GM23338 (cell line): ENCODE data around the gene ACSF3. TPM values are rescaled to one million over a fixed set of nuclear protein-coding genes. Genes with fewer than 3 reads are reported as not detected.

ENCODE experiments used
- ATAC-seq: fragments of 200-7000 bp; cut with Tn5 transposase; 3 replicates; pipeline ENCODE4 v1.9.1; 2020
- DNase-seq: peaks from one replicate; pipeline ENCODE4 v3.0.0-alpha.2; 2015; ENCODE audit warnings: low spot score
- H2AFZ ChIP-seq: fragments of 200-600 bp; sonication (generic); 2 replicates; pipeline ENCODE4 v1.8.0; 2016; ENCODE audit warnings: antibody characterized with exemption, mild to moderate bottlenecking, moderate library complexity
- H3F3A ChIP-seq: fragments of 200-600 bp; sonication (generic); replicated peaks from 2 replicates; pipeline ENCODE4 v1.8.0; 2017; ENCODE audit warnings: antibody characterized with exemption, mixed run types, low read depth
- H3K27ac ChIP-seq: fragments of 200-600 bp; sonication (generic); 2 replicates; pipeline ENCODE4 v1.6.1; 2016; ENCODE audit warnings: low read depth
- H3K27me3 ChIP-seq: fragments of 200-600 bp; sonication (generic); 2 replicates; pipeline ENCODE4 v1.8.0; 2016; ENCODE audit warnings: mild to moderate bottlenecking, mixed run types, moderate library complexity; ENCODE audit not compliant: insufficient read depth
- H3K36me3 ChIP-seq: fragments of 200-600 bp; sonication (generic); 2 replicates; pipeline ENCODE4 v1.8.0; 2016; ENCODE audit warnings: mild to moderate bottlenecking; ENCODE audit not compliant: insufficient read depth
- H3K4me1 ChIP-seq: fragments of 200-600 bp; sonication (generic); 2 replicates; pipeline ENCODE4 v1.8.0; 2016; ENCODE audit warnings: mild to moderate bottlenecking, moderate library complexity; ENCODE audit not compliant: insufficient read depth
- H3K4me2 ChIP-seq: fragments of 200-600 bp; sonication (generic); 2 replicates; pipeline ENCODE4 v1.7.1; 2017; ENCODE audit warnings: mixed run types
- H3K4me3 ChIP-seq: fragments of 200-600 bp; sonication (generic); 2 replicates; pipeline ENCODE4 v1.6.1; 2016; ENCODE audit warnings: mixed run types
- H3K79me2 ChIP-seq: fragments of 200-600 bp; sonication (generic); replicated peaks from 2 replicates; pipeline ENCODE4 v1.8.0; 2017; ENCODE audit warnings: mild to moderate bottlenecking; ENCODE audit not compliant: insufficient read depth
- H3K9me2 ChIP-seq: fragments of 200-600 bp; sonication (generic); 2 replicates; pipeline ENCODE4 v1.8.0; 2017; ENCODE audit not compliant: insufficient read depth
- H4K20me1 ChIP-seq: fragments of 200-600 bp; sonication (generic); replicated peaks from 2 replicates; pipeline ENCODE4 v1.8.0; 2017; ENCODE audit warnings: mild to moderate bottlenecking; ENCODE audit not compliant: insufficient read depth
- H3K27ac Mint-ChIP-seq: 2 replicates; pipeline ENCODE4 v1.8.0; 2020; ENCODE audit warnings: inconsistent platforms, mild to moderate bottlenecking, moderate library complexity, mixed read lengths
- H3K27me3 Mint-ChIP-seq: 3 replicates; pipeline ENCODE4 v1.8.0; 2022; ENCODE audit warnings: low read depth, mild to moderate bottlenecking, moderate library complexity, mixed read lengths, inconsistent platforms; ENCODE audit not compliant: insufficient read depth, poor library complexity
- H3K36me3 Mint-ChIP-seq: 3 replicates; pipeline ENCODE4 v1.8.0; 2021; ENCODE audit warnings: low read depth, mild to moderate bottlenecking, inconsistent platforms, moderate library complexity, mixed read lengths
- H3K4me1 Mint-ChIP-seq: 3 replicates; pipeline ENCODE4 v1.8.0; 2020; ENCODE audit warnings: mild to moderate bottlenecking, inconsistent platforms, mixed read lengths
- H3K4me3 Mint-ChIP-seq: 3 replicates; pipeline ENCODE4 v1.8.0; 2021; ENCODE audit warnings: moderate library complexity, mild to moderate bottlenecking, inconsistent platforms, mixed read lengths
- H3K9me3 Mint-ChIP-seq: 3 replicates; pipeline ENCODE4 v1.8.0; 2020; ENCODE audit warnings: moderate library complexity, mild to moderate bottlenecking, inconsistent platforms, mixed read lengths
- CREB1 ChIP-seq: fragments of 250-450 bp; sonication (Bioruptor Pico); IDR thresholded peaks from 2 replicates; pipeline ENCODE4 v1.5.0; 2020; ENCODE audit warnings: low read depth, mild to moderate bottlenecking, moderate library complexity
- EZH2 ChIP-seq: fragments of 200-600 bp; sonication (generic); IDR thresholded peaks from one replicate; pipeline ENCODE4 v1.8.0; 2017; ENCODE audit warnings: antibody characterized with exemption, mild to moderate bottlenecking, low read depth; ENCODE audit not compliant: unreplicated experiment
- EZH2phosphoT487 ChIP-seq: fragments of 200-600 bp; sonication (generic); IDR thresholded peaks from one replicate; pipeline ENCODE4 v1.8.1; 2018; ENCODE audit warnings: antibody characterized with exemption; ENCODE audit not compliant: unreplicated experiment
- JUNB ChIP-seq: IDR thresholded peaks from one replicate; pipeline ENCODE4 v1.6.1; 2016; ENCODE audit warnings: antibody characterized with exemption; ENCODE audit not compliant: unreplicated experiment
- NANOG ChIP-seq: IDR thresholded peaks from 2 replicates; pipeline ENCODE4 v1.6.1; 2016; ENCODE audit warnings: antibody characterized with exemption, borderline replicate concordance
- POLR2AphosphoS5 ChIP-seq: IDR thresholded peaks from 2 replicates; pipeline ENCODE4 v1.6.1; 2016; ENCODE audit warnings: antibody characterized with exemption, low read depth
- STAT1 ChIP-seq: IDR thresholded peaks from one replicate; pipeline ENCODE4 v1.6.1; 2016; ENCODE audit warnings: antibody characterized with exemption; ENCODE audit not compliant: unreplicated experiment
- ZNF114 ChIP-seq: fragments of 250-450 bp; sonication (Bioruptor Pico); IDR thresholded peaks from 2 replicates; pipeline ENCODE4 v1.5.0; 2020; ENCODE audit warnings: mild to moderate bottlenecking, moderate library complexity
- ZNF331 ChIP-seq: fragments of 250-450 bp; sonication (Bioruptor Pico); IDR thresholded peaks from 2 replicates; pipeline ENCODE4 v1.5.0; 2020; ENCODE audit warnings: low read depth, mild to moderate bottlenecking, moderate library complexity
- polyA plus RNA-seq: library from polyadenylated mRNA; unstranded; fragments of >200 nt; fragmentation: Nextera tagmentation; extraction: Ambion mirVana; gene quantifications from 2 replicates; pipeline ENCODE4 v1.2.1, GENCODE V29; 2016
- total RNA-seq: library from RNA; depleted of rRNA; stranded (reverse); fragments of >200 nt; shearing (Covaris generic); gene quantifications from 2 replicates; pipeline ENCODE4 v1.2.3, GENCODE V29; 2014
- TF ChIP-seq, protein P1 (sequence below): IDR thresholded peaks from one replicate; pipeline ENCODE4 v1.6.1; 2018; ENCODE audit warnings: antibody characterized with exemption; ENCODE audit not compliant: unreplicated experiment
- TF ChIP-seq, protein P2 (sequence below), 2 experiments: fragments of 200-600 bp in 1 of 2; sonication (generic) in 1 of 2; conservative IDR thresholded peaks; 2 replicates each; pipeline versions ENCODE4 v1.5.1 to v1.6.1; 2016 to 2017; ENCODE audit warnings: antibody characterized with exemption in 2 of 2, low read depth in 2 of 2, mild to moderate bottlenecking in 2 of 2, moderate library complexity in 1 of 2
- TF ChIP-seq, protein P3 (sequence below): IDR thresholded peaks from 2 replicates; pipeline ENCODE4 v1.6.1; 2016; ENCODE audit warnings: antibody characterized with exemption
- TF ChIP-seq, protein P4 (sequence below): fragments of 250-450 bp; sonication (Bioruptor Pico); IDR thresholded peaks from 2 replicates; pipeline ENCODE4 v1.5.0; 2020; ENCODE audit warnings: mild to moderate bottlenecking, moderate library complexity

ACSF3 gene
- total and polyA plus RNA-seq, 2 experiments from 2014 or later: 12.8 to 23.1 TPM

DNA sequence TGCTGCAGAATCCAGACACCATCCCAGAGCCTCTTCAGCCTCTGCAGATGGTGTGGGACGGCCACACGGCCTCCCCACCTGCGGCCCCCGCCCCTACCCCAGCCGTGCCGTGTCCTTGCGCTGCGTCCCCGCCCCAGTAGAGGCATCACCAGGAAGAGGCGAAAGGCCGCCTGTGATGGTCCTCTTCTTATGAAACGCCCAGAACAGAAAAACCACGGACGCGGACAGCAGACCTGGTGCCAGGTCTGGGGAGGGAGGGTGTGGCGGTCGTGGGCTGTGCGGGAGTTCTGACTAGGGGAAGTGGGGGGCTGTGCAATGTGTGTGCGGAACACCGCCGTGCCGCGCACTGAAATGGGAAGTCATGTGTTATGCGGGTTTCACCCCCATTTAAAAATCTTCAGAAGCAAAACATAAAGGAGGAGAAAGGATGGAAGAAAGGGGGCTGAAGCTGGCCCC lies 25.5 kb downstream of the ACSF3 start:
- no peak for TF ChIP-seq NANOG
- no peak for TF ChIP-seq ZNF114 (CRISPR knock-in tag)
- no peak for TF ChIP-seq EZH2phosphoT487
- TF ChIP-seq, protein P1, sequence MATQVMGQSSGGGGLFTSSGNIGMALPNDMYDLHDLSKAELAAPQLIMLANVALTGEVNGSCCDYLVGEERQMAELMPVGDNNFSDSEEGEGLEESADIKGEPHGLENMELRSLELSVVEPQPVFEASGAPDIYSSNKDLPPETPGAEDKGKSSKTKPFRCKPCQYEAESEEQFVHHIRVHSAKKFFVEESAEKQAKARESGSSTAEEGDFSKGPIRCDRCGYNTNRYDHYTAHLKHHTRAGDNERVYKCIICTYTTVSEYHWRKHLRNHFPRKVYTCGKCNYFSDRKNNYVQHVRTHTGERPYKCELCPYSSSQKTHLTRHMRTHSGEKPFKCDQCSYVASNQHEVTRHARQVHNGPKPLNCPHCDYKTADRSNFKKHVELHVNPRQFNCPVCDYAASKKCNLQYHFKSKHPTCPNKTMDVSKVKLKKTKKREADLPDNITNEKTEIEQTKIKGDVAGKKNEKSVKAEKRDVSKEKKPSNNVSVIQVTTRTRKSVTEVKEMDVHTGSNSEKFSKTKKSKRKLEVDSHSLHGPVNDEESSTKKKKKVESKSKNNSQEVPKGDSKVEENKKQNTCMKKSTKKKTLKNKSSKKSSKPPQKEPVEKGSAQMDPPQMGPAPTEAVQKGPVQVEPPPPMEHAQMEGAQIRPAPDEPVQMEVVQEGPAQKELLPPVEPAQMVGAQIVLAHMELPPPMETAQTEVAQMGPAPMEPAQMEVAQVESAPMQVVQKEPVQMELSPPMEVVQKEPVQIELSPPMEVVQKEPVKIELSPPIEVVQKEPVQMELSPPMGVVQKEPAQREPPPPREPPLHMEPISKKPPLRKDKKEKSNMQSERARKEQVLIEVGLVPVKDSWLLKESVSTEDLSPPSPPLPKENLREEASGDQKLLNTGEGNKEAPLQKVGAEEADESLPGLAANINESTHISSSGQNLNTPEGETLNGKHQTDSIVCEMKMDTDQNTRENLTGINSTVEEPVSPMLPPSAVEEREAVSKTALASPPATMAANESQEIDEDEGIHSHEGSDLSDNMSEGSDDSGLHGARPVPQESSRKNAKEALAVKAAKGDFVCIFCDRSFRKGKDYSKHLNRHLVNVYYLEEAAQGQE: no peak
- no peak for TF ChIP-seq STAT1
- no peak for TF ChIP-seq ZNF331
- TF ChIP-seq JUNB: no peak
- no peak for TF ChIP-seq EZH2
- TF ChIP-seq, protein P2, sequence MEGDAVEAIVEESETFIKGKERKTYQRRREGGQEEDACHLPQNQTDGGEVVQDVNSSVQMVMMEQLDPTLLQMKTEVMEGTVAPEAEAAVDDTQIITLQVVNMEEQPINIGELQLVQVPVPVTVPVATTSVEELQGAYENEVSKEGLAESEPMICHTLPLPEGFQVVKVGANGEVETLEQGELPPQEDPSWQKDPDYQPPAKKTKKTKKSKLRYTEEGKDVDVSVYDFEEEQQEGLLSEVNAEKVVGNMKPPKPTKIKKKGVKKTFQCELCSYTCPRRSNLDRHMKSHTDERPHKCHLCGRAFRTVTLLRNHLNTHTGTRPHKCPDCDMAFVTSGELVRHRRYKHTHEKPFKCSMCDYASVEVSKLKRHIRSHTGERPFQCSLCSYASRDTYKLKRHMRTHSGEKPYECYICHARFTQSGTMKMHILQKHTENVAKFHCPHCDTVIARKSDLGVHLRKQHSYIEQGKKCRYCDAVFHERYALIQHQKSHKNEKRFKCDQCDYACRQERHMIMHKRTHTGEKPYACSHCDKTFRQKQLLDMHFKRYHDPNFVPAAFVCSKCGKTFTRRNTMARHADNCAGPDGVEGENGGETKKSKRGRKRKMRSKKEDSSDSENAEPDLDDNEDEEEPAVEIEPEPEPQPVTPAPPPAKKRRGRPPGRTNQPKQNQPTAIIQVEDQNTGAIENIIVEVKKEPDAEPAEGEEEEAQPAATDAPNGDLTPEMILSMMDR (conservative IDR thresholded peaks at IDR 0.05; ENCODE audit: low read depth in 2 of 2): no peak
- TF ChIP-seq POLR2AphosphoS5: no peak
- TF ChIP-seq, protein P3, sequence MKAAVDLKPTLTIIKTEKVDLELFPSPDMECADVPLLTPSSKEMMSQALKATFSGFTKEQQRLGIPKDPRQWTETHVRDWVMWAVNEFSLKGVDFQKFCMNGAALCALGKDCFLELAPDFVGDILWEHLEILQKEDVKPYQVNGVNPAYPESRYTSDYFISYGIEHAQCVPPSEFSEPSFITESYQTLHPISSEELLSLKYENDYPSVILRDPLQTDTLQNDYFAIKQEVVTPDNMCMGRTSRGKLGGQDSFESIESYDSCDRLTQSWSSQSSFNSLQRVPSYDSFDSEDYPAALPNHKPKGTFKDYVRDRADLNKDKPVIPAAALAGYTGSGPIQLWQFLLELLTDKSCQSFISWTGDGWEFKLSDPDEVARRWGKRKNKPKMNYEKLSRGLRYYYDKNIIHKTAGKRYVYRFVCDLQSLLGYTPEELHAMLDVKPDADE: no peak
- TF ChIP-seq, protein P4, sequence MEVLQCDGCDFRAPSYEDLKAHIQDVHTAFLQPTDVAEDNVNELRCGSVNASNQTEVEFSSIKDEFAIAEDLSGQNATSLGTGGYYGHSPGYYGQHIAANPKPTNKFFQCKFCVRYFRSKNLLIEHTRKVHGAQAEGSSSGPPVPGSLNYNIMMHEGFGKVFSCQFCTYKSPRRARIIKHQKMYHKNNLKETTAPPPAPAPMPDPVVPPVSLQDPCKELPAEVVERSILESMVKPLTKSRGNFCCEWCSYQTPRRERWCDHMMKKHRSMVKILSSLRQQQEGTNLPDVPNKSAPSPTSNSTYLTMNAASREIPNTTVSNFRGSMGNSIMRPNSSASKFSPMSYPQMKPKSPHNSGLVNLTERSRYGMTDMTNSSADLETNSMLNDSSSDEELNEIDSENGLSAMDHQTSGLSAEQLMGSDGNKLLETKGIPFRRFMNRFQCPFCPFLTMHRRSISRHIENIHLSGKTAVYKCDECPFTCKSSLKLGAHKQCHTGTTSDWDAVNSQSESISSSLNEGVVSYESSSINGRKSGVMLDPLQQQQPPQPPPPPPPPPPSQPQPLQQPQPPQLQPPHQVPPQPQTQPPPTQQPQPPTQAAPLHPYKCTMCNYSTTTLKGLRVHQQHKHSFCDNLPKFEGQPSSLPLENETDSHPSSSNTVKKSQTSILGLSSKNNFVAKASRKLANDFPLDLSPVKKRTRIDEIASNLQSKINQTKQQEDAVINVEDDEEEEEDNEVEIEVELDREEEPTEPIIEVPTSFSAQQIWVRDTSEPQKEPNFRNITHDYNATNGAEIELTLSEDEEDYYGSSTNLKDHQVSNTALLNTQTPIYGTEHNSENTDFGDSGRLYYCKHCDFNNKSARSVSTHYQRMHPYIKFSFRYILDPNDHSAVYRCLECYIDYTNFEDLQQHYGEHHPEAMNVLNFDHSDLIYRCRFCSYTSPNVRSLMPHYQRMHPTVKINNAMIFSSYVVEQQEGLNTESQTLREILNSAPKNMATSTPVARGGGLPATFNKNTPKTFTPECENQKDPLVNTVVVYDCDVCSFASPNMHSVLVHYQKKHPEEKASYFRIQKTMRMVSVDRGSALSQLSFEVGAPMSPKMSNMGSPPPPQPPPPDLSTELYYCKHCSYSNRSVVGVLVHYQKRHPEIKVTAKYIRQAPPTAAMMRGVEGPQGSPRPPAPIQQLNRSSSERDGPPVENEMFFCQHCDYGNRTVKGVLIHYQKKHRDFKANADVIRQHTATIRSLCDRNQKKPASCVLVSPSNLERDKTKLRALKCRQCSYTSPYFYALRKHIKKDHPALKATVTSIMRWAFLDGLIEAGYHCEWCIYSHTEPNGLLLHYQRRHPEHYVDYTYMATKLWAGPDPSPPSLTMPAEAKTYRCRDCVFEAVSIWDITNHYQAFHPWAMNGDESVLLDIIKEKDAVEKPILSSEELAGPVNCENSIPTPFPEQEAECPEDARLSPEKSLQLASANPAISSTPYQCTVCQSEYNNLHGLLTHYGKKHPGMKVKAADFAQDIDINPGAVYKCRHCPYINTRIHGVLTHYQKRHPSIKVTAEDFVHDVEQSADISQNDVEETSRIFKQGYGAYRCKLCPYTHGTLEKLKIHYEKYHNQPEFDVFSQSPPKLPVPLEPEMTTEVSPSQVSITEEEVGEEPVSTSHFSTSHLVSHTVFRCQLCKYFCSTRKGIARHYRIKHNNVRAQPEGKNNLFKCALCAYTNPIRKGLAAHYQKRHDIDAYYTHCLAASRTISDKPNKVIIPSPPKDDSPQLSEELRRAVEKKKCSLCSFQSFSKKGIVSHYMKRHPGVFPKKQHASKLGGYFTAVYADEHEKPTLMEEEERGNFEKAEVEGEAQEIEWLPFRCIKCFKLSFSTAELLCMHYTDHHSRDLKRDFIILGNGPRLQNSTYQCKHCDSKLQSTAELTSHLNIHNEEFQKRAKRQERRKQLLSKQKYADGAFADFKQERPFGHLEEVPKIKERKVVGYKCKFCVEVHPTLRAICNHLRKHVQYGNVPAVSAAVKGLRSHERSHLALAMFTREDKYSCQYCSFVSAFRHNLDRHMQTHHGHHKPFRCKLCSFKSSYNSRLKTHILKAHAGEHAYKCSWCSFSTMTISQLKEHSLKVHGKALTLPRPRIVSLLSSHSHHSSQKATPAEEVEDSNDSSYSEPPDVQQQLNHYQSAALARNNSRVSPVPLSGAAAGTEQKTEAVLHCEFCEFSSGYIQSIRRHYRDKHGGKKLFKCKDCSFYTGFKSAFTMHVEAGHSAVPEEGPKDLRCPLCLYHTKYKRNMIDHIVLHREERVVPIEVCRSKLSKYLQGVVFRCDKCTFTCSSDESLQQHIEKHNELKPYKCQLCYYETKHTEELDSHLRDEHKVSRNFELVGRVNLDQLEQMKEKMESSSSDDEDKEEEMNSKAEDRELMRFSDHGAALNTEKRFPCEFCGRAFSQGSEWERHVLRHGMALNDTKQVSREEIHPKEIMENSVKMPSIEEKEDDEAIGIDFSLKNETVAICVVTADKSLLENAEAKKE: no peak
- TF ChIP-seq CREB1 (CRISPR knock-in tag): no peak
- Mint-ChIP-seq H3K9me3 (no peaks in the 10 kb centered on the region), H3K4me1 (peaks cover 33% of the 10 kb centered on the region), H3K36me3 (peaks cover 51% of the 10 kb centered on the region), H3K27me3 (peaks cover 3% of the 10 kb centered on the region), H3K4me3 (no peak overlapping the region), H3K27ac (no peak overlapping the region)
- H2AFZ ChIP-seq: no peak overlapping the region
- no peaks in the 10 kb centered on the region for H4K20me1 ChIP-seq
- ATAC-seq: no peak
- H3K4me1 ChIP-seq: no peaks in the 10 kb centered on the region
- no peak overlapping the region for H3K4me3 ChIP-seq
- DNase-seq: no peak
- H3K27me3 ChIP-seq: no peaks in the 10 kb centered on the region
- no peaks in the 10 kb centered on the region for H3K9me2 ChIP-seq
- no peaks in the 10 kb centered on the region for H3K79me2 ChIP-seq
- no peaks in the 10 kb centered on the region for H3K36me3 ChIP-seq
- no peak overlapping the region for H3K27ac ChIP-seq
- no peaks in the 10 kb centered on the region for H3F3A ChIP-seq
- no peak overlapping the region for H3K4me2 ChIP-seq
